ENCODE measurements around the gene EFEMP2. TPM values are rescaled to one million over a fixed set of nuclear protein-coding genes. Genes with fewer than 3 reads are reported as not detected.
A peak's percentile ranks its signal among the peaks of the same experiment; 100 is the strongest.

Gene EFEMP2
- total and polyA plus RNA-seq, 10 of the 15 experiments (the other 5 are each of a cell fraction or from before 2014, with no cell fraction given) = 0.24 to 13.2 (median 1.3) TPM; not detected in 1

DNA sequence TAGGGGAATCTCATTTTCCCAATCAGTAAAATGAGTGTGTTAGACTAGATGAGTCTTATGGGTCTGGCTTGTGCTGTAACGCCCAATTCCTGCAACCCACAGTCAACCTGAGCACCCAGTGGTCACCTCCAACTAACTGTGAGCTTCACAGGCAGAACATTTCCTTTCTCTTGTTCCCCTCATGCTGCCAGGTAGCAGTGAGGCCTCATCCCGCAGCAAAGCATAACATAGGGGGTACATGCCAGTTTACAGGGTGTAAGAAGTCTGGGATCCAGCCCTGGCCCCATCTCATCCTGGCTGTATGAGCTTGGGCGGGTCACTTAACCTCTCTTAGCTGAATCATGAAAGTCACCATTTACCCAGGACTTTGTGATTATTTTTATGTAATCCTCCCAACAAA lies 3.7 kb downstream of the EFEMP2 start (continued):
- TF ChIP-seq, protein P1, sequence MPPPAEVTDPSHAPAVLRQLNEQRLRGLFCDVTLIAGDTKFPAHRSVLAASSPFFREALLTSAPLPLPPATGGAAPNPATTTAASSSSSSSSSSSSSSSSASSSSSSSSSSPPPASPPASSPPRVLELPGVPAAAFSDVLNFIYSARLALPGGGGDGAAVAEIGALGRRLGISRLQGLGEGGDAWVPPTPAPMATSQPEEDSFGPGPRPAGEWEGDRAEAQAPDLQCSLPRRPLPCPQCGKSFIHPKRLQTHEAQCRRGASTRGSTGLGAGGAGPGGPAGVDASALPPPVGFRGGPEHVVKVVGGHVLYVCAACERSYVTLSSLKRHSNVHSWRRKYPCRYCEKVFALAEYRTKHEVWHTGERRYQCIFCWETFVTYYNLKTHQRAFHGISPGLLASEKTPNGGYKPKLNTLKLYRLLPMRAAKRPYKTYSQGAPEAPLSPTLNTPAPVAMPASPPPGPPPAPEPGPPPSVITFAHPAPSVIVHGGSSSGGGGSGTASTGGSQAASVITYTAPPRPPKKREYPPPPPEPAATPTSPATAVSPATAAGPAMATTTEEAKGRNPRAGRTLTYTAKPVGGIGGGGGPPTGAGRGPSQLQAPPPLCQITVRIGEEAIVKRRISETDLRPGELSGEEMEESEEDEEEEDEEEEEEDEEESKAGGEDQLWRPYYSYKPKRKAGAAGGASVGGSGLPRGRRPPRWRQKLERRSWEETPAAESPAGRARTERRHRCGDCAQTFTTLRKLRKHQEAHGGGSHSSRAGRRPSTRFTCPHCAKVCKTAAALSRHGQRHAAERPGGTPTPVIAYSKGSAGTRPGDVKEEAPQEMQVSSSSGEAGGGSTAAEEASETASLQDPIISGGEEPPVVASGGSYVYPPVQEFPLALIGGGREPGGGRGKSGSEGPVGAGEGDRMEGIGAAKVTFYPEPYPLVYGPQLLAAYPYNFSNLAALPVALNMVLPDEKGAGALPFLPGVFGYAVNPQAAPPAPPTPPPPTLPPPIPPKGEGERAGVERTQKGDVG (CRISPR knock-in tag; IDR thresholded peaks at IDR 0.05) = no peak
- TF ChIP-seq, protein P2, sequence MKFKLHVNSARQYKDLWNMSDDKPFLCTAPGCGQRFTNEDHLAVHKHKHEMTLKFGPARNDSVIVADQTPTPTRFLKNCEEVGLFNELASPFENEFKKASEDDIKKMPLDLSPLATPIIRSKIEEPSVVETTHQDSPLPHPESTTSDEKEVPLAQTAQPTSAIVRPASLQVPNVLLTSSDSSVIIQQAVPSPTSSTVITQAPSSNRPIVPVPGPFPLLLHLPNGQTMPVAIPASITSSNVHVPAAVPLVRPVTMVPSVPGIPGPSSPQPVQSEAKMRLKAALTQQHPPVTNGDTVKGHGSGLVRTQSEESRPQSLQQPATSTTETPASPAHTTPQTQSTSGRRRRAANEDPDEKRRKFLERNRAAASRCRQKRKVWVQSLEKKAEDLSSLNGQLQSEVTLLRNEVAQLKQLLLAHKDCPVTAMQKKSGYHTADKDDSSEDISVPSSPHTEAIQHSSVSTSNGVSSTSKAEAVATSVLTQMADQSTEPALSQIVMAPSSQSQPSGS (IDR thresholded peaks at IDR 0.05; ENCODE audit: low read length) = peak; percentile 21; the same call in 1 of the 2 replicates
- 0 out of 2 replicates have a peak, but pooled peaks have one; percentile 15 for TF ChIP-seq POLR2AphosphoS5 (IDR thresholded peaks at IDR 0.05; ENCODE audit: low read length)
- no peak for TF ChIP-seq ZNF217 (IDR thresholded peaks at IDR 0.05)
- no peak for TF ChIP-seq MYC (IDR thresholded peaks at IDR 0.05; ENCODE audit: insufficient read depth, insufficient read length, insufficient replicate concordance, low read length, severe bottlenecking)
- no peak for TF ChIP-seq STAT1 (conservative IDR thresholded peaks at IDR 0.05)
- TF ChIP-seq SUZ12 (IDR thresholded peaks at IDR 0.05; ENCODE audit: unreplicated experiment) = no peak
- no peak for TF ChIP-seq SRF (IDR thresholded peaks at IDR 0.05; ENCODE audit: low read depth in 2 of 2, low read length in 2 of 2)
- TF ChIP-seq ATF7 (IDR thresholded peaks at IDR 0.05; ENCODE audit: low read depth) = no peak
- TF ChIP-seq GABPA (IDR thresholded peaks at IDR 0.05; ENCODE audit: low read depth) = no peak
- peak; percentile 34; the same call in 1 of the 2 replicates for TF ChIP-seq ZBED1 (IDR thresholded peaks at IDR 0.05; ENCODE audit: borderline replicate concordance)
- TF ChIP-seq, protein P3, sequence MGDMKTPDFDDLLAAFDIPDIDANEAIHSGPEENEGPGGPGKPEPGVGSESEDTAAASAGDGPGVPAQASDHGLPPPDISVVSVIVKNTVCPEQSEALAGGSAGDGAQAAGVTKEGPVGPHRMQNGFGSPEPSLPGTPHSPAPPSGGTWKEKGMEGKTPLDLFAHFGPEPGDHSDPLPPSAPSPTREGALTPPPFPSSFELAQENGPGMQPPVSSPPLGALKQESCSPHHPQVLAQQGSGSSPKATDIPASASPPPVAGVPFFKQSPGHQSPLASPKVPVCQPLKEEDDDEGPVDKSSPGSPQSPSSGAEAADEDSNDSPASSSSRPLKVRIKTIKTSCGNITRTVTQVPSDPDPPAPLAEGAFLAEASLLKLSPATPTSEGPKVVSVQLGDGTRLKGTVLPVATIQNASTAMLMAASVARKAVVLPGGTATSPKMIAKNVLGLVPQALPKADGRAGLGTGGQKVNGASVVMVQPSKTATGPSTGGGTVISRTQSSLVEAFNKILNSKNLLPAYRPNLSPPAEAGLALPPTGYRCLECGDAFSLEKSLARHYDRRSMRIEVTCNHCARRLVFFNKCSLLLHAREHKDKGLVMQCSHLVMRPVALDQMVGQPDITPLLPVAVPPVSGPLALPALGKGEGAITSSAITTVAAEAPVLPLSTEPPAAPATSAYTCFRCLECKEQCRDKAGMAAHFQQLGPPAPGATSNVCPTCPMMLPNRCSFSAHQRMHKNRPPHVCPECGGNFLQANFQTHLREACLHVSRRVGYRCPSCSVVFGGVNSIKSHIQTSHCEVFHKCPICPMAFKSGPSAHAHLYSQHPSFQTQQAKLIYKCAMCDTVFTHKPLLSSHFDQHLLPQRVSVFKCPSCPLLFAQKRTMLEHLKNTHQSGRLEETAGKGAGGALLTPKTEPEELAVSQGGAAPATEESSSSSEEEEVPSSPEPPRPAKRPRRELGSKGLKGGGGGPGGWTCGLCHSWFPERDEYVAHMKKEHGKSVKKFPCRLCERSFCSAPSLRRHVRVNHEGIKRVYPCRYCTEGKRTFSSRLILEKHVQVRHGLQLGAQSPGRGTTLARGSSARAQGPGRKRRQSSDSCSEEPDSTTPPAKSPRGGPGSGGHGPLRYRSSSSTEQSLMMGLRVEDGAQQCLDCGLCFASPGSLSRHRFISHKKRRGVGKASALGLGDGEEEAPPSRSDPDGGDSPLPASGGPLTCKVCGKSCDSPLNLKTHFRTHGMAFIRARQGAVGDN (IDR thresholded peaks at IDR 0.05) = no peak

Measured in GM12878 (cell line).